HepG2 (cell line): ENCODE results near the gene TNC. TPM values are rescaled to one million over a fixed set of nuclear protein-coding genes. Genes with fewer than 3 reads are reported as not detected.

ENCODE experiments used
- ATAC-seq: fragments of 200-7000 bp; cut with Tn5 transposase; 3 replicates; pipeline ENCODE4 v1.9.1; 2020; ENCODE audit warnings: mild to moderate bottlenecking, moderate library complexity
- BruUV-seq: library from RNA; stranded (reverse); fragments of 400-500 nt; replicated peaks from 2 replicates; lab custom pipeline; 2021; lab: Mats Ljungman, UMichigan
- CTCF ChIA-PET: fragments of 300-600 bp; formaldehyde crosslinking; extraction: SDS; loops from one replicate; lab custom pipeline; 2021; ENCODE audit warnings: low total read pairs, inconsistent platforms, low intra/inter-chr PET ratio; lab: Yijun Ruan, JAX
- POLR2A ChIA-PET: fragments of 350-600 bp; sonication (Branson Sonifier 250); formaldehyde crosslinking; loops from one replicate; lab custom pipeline; 2020; ENCODE audit warnings: antibody characterized with exemption, inconsistent platforms; lab: Yijun Ruan, JAX
- DNase-seq: peaks from one replicate; pipeline ENCODE4 v3.0.0-alpha.2; 2015; ENCODE audit warnings: low spot score
- FAIRE-seq: peaks from 3 replicates; lab custom pipeline; 2011; peaks lifted over from hg19 to GRCh38; lab: Jason Lieb, UNC
- H2AFZ ChIP-seq: one replicate; pipeline ENCODE4 v1.6.1; 2011; ENCODE audit warnings: low read length, inconsistent platforms
- H3K27ac ChIP-seq: fragments of 300-600 bp; 3 replicates; pipeline ENCODE4 v1.8.0; 2011; ENCODE audit warnings: mixed run types, mild to moderate bottlenecking, mixed read lengths, low read length, inconsistent platforms; ENCODE audit not compliant: insufficient read depth; ENCODE audit errors: extremely low read length
- H3K27me3 ChIP-seq, 2 experiments: fragments of 200-600 bp in 1 of 2; 2 replicates in 1 of 2; 3 replicates in 1 of 2; pipeline versions ENCODE4 v1.6.0 to v1.8.0; 2011; ENCODE audit warnings: low read length in 2 of 2, mild to moderate bottlenecking in 2 of 2, moderate library complexity in 2 of 2, inconsistent platforms in 1 of 2; ENCODE audit not compliant: insufficient read depth in 2 of 2, control insufficient read depth in 1 of 2
- H3K36me3 ChIP-seq, 2 experiments: fragments of 200-600 bp in 1 of 2; replicated peaks in 1 of 2; 2 replicates in 1 of 2; 3 replicates in 1 of 2; pipeline versions ENCODE4 v1.5.1 to v1.8.0; 2011; ENCODE audit warnings: low read length in 2 of 2, inconsistent platforms in 1 of 2; ENCODE audit not compliant: insufficient read depth in 2 of 2, control insufficient read depth in 1 of 2
- H3K4me1 ChIP-seq: 2 replicates; pipeline ENCODE4 v1.5.1; 2012; ENCODE audit warnings: low read length, inconsistent platforms; ENCODE audit not compliant: insufficient read depth
- H3K4me2 ChIP-seq: 2 replicates; pipeline ENCODE4 v1.6.0; 2011; ENCODE audit warnings: low read depth, low read length, inconsistent platforms
- H3K4me3 ChIP-seq, 3 experiments: fragments of 200-600 bp in 1 of 3; sonication (generic), shearing (Covaris generic) in 1 of 3; replicated peaks in 1 of 3; 2 replicates each; pipeline ENCODE4 v1.5.1; 2011 to 2016; ENCODE audit warnings: low read length in 3 of 3, inconsistent platforms in 2 of 3, low read depth in 2 of 3, mild to moderate bottlenecking in 2 of 3, control low read depth in 1 of 3, mixed read lengths in 1 of 3; ENCODE audit not compliant: insufficient read depth in 1 of 3
- H3K79me2 ChIP-seq: one replicate; pipeline ENCODE4 v1.6.1; 2011; ENCODE audit warnings: low read length, inconsistent platforms; ENCODE audit not compliant: insufficient read depth
- H3K9ac ChIP-seq: 2 replicates; pipeline ENCODE4 v1.6.0; 2011; ENCODE audit warnings: mild to moderate bottlenecking, low read depth, low read length, inconsistent platforms; ENCODE audit not compliant: insufficient read depth
- H3K9me3 ChIP-seq: 2 replicates; pipeline ENCODE4 v1.5.1; 2012; ENCODE audit warnings: mild to moderate bottlenecking, low read length
- H4K20me1 ChIP-seq: 2 replicates; pipeline ENCODE4 v1.6.0; 2011; ENCODE audit warnings: inconsistent platforms, mild to moderate bottlenecking, low read length, moderate library complexity; ENCODE audit not compliant: insufficient read depth
- EEA1 ChIP-seq: sonication (generic); formaldehyde crosslinking; IDR thresholded peaks from 2 replicates; pipeline ENCODE4 v1.5.1; 2020; ENCODE audit warnings: mild to moderate bottlenecking, missing genetic modification reagents, borderline replicate concordance
- KMT2A ChIP-seq: sonication (generic); formaldehyde crosslinking; IDR thresholded peaks from 2 replicates; pipeline ENCODE4 v1.4.0; 2020; ENCODE audit warnings: missing genetic modification reagents
- MLLT10 ChIP-seq: sonication (generic); formaldehyde crosslinking; IDR thresholded peaks from 2 replicates; pipeline ENCODE4 v1.4.0; 2020; ENCODE audit warnings: missing genetic modification reagents
- NPAS2 ChIP-seq: sonication (generic); formaldehyde crosslinking; IDR thresholded peaks from 2 replicates; pipeline ENCODE4 v1.8.0; 2022; ENCODE audit warnings: mild to moderate bottlenecking, missing genetic modification reagents, borderline replicate concordance
- RFX1 ChIP-seq: fragments of 450-650 bp; IDR thresholded peaks from 2 replicates; pipeline ENCODE4 v1.6.1; 2017
- SP2 ChIP-seq: sonication (generic); formaldehyde crosslinking; IDR thresholded peaks from 2 replicates; pipeline ENCODE4 v1.5.1; 2020; ENCODE audit warnings: mild to moderate bottlenecking, missing genetic modification reagents
- ZBTB26 ChIP-seq: IDR thresholded peaks from 2 replicates; pipeline ENCODE4 v1.6.1; 2016; ENCODE audit warnings: missing compliant biosample characterization, missing genetic modification reagents, borderline replicate concordance
- ZGPAT ChIP-seq: IDR thresholded peaks from 2 replicates; pipeline ENCODE4 v1.6.1; 2016; ENCODE audit warnings: mild to moderate bottlenecking
- ZMYM2 ChIP-seq: sonication (generic); formaldehyde crosslinking; IDR thresholded peaks from 2 replicates; pipeline ENCODE4 v1.8.0; 2022; ENCODE audit warnings: mild to moderate bottlenecking, missing genetic modification reagents
- ZNF264 ChIP-seq: sonication (generic); formaldehyde crosslinking; IDR thresholded peaks from 2 replicates; pipeline ENCODE4 v1.4.0; 2020; ENCODE audit warnings: missing genetic modification reagents
- ZNF276 ChIP-seq: sonication (generic); formaldehyde crosslinking; IDR thresholded peaks from 2 replicates; pipeline ENCODE4 v1.4.0; 2020; ENCODE audit warnings: mild to moderate bottlenecking, low read depth, missing genetic modification reagents
- ZNF891 ChIP-seq: sonication (generic); formaldehyde crosslinking; IDR thresholded peaks from 2 replicates; pipeline ENCODE4 v1.5.0; 2020; ENCODE audit warnings: mild to moderate bottlenecking, missing genetic modification reagents
- WGBS: methylation state at CpG from one replicate; pipeline ENCODE4 v1.1.6; 2017; ENCODE audit warnings: low lambda C conversion rate; 5-methylcytosine and 5-hydroxymethylcytosine counted together
- in situ Hi-C: cut with HindIII; loops from 2 replicates; pipeline ENCODE4 v1.10.0; 2017; ENCODE audit warnings: low pct_unique_long_range_greater_than_20kb; ENCODE audit not compliant: extremely low pct_ligation_motif_present
- intact Hi-C: fragments of 100-400 bp; cut with micrococcal nuclease; formaldehyde crosslinking; loops from one replicate; pipeline ENCODE4 v1.10.0; 2022; ENCODE audit not compliant: unreplicated experiment
- polyA plus RNA-seq, 8 experiments: library from polyadenylated mRNA; depleted of rRNA in 3 of 8; stranded (reverse) in 7 of 8; unstranded in 1 of 8; fragments of >200 nt; fragmentation: Illumina TruSeq in 4 of 8; extraction: Trizol in 4 of 8; gene quantifications; 2 replicates each; pipeline versions ENCODE4 v1.2.1 to v1.2.3, GENCODE V29; 2011 to 2016; ENCODE audit warnings: low read depth in 4 of 8, missing spikeins in 1 of 8, mixed read lengths in 1 of 8; ENCODE audit not compliant: insufficient read depth in 1 of 8
- total RNA-seq, 5 experiments: library from RNA; depleted of rRNA; stranded (reverse); fragments of >200 nt; fragmentation: Illumina TruSeq; extraction: Trizol; gene quantifications; 2 replicates each; pipeline ENCODE4 v1.2.3, GENCODE V29; 2016; ENCODE audit warnings: low read depth in 1 of 5

The TNC gene
- total and polyA plus RNA-seq, 2 of the 13 experiments (the other 11 are each of a cell fraction or from before 2014, with no cell fraction given) = not detected

GRCh38 chr9:115024925-115025535 lies 92.9 kb downstream of the TNC start:
- H3K4me2 ChIP-seq = no peak overlapping the region
- BruUV-seq = no TSS peak
- POLR2A ChIA-PET = no interaction called here
- H3K4me3 ChIP-seq = no peak overlapping the region
- no peaks in the 10 kb centered on the region for H3K79me2 ChIP-seq
- 13% methylated on average over 5 of the region's 5 CpGs for WGBS
- H3K36me3 ChIP-seq = no peaks in the 10 kb centered on the region
- FAIRE-seq (no peak), ATAC-seq (no peak), DNase-seq (no peak)
- H4K20me1 ChIP-seq = no peaks in the 10 kb centered on the region
- H3K27ac ChIP-seq = no peak overlapping the region
- H3K4me1 ChIP-seq = no peaks in the 10 kb centered on the region
- TF ChIP-seq ZBTB26 (CRISPR knock-in tag) (no peak), ZMYM2 (CRISPR knock-in tag) (no peak), SP2 (CRISPR knock-in tag) (no peak), EEA1 (CRISPR knock-in tag) (no peak), NPAS2 (no peak), KMT2A (CRISPR knock-in tag) (no peak), MLLT10 (CRISPR knock-in tag) (no peak), RFX1 (no peak), ZGPAT (CRISPR knock-in tag) (no peak), ZNF264 (CRISPR knock-in tag) (no peak), ZNF891 (CRISPR knock-in tag) (no peak), ZNF276 (no peak)
- intact Hi-C loops (no loop called here), in situ Hi-C loops (loop anchor here (25.0 kb wide), 1 partner anchor 588 kb away; no protein-coding TSS in a partner anchor)
- peaks cover 0 to 9% of the 10 kb centered on the region in 2 experiments; a peak in 1 of 5 replicates for H3K27me3 ChIP-seq
- no peak overlapping the region for H2AFZ ChIP-seq
- no peaks in the 10 kb centered on the region for H3K9me3 ChIP-seq
- CTCF ChIA-PET = no interaction called here
- no peak overlapping the region for H3K9ac ChIP-seq
